DND-41 (cell line): ENCODE data around the gene LINC00237.

Experiments used
- ATAC-seq: fragments of 200-7000 bp; cut with Tn5 transposase; 3 replicates; pipeline ENCODE4 v1.9.1; 2021; ENCODE audit warnings: low read depth; ENCODE audit not compliant: insufficient read depth
- DNase-seq: peaks from one replicate; pipeline ENCODE4 v3.0.0-alpha.2; 2020
- H2AFZ ChIP-seq: 2 replicates; pipeline ENCODE4 v1.6.0; 2012; ENCODE audit warnings: low read depth, low read length
- H3K27ac ChIP-seq: 2 replicates; pipeline ENCODE4 v1.5.1; 2012; ENCODE audit warnings: low read length, inconsistent platforms
- H3K27me3 ChIP-seq: fragments of 200-600 bp; sonication (generic); 2 replicates; pipeline ENCODE4 v1.6.0; 2012; ENCODE audit warnings: low read length, mild to moderate bottlenecking, inconsistent platforms; ENCODE audit not compliant: insufficient read depth, poor library complexity
- H3K36me3 ChIP-seq: 2 replicates; pipeline ENCODE4 v1.5.1; 2012; ENCODE audit warnings: low read length, inconsistent platforms; ENCODE audit not compliant: insufficient read depth
- H3K4me1 ChIP-seq: 2 replicates; pipeline ENCODE4 v1.5.1; 2012; ENCODE audit warnings: mild to moderate bottlenecking, low read length; ENCODE audit not compliant: insufficient read depth
- H3K4me2 ChIP-seq: 2 replicates; pipeline ENCODE4 v1.6.0; 2012; ENCODE audit warnings: mild to moderate bottlenecking, moderate library complexity, low read length, inconsistent platforms; ENCODE audit not compliant: insufficient read depth
- H3K4me3 ChIP-seq, 2 experiments: fragments of 200-600 bp in 1 of 2; shearing (Covaris generic) in 1 of 2; 2 replicates each; pipeline ENCODE4 v1.5.1; 2012 to 2016; ENCODE audit warnings: inconsistent platforms in 2 of 2, low read length in 2 of 2, mild to moderate bottlenecking in 2 of 2, low read depth in 1 of 2, moderate library complexity in 1 of 2
- H3K79me2 ChIP-seq: 2 replicates; pipeline ENCODE4 v1.6.0; 2012; ENCODE audit warnings: low read length, inconsistent platforms; ENCODE audit not compliant: insufficient read depth
- H3K9ac ChIP-seq: 2 replicates; pipeline ENCODE4 v1.6.0; 2012; ENCODE audit warnings: low read depth, mild to moderate bottlenecking, inconsistent platforms, low read length, moderate library complexity
- H3K9me3 ChIP-seq: 2 replicates; pipeline ENCODE4 v1.5.1; 2012; ENCODE audit warnings: low read length, moderate library complexity, mild to moderate bottlenecking, inconsistent platforms; ENCODE audit not compliant: insufficient read depth, severe bottlenecking
- H4K20me1 ChIP-seq: 2 replicates; pipeline ENCODE4 v1.6.0; 2012; ENCODE audit warnings: low read length; ENCODE audit not compliant: insufficient read depth
- EZH2 ChIP-seq: IDR thresholded peaks from 3 replicates; pipeline ENCODE4 v1.6.1; 2012; ENCODE audit warnings: borderline replicate concordance, low read depth, mild to moderate bottlenecking, moderate library complexity, low read length, inconsistent platforms; ENCODE audit not compliant: severe bottlenecking
- TF ChIP-seq, protein P1 (sequence below): IDR thresholded peaks from 2 replicates; pipeline ENCODE4 v1.5.1; 2012; ENCODE audit warnings: borderline replicate concordance, low read length, moderate library complexity, mild to moderate bottlenecking; ENCODE audit not compliant: poor library complexity, severe bottlenecking; ENCODE audit errors: extremely low read depth

LINC00237 gene

DNA sequence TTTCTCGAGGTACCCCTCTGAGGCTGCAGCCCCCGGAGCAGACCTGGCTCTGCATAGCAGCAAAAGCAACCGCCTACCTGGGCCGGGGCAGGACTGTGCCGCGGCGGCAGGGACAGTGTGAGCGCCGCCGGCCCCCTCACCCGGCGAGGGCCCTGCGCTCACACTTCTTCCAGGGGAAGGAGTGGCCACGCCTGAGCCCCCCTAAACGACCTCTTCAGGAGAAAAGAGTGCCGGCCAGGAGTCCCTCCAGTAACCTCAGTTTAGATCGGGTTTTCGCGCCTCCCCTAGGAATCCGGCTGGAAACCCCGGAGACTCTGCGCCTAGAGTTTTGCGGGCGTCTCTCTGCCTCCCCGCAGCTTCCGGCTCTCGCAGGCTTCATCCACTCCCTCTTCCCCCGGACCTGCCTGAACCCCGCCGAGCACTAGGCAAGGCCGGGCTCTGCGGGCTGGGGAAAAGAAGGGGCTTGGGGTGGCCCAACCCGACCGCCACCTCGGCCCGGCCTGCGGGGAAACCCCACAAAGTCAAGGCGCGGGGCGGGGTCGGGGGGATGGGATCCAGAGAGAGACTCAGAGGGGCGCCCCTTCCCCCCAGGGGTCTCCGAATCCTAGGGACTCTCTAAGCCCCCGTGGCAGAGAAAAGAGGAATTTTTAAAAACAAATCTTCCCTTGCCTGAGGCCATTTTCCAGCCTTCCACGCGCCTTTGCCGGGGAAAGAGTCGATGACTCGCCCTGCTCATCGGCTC, 558 bp downstream of the LINC00237 start:
- ATAC-seq (no peak), DNase-seq (no peak)
- no peaks in the 10 kb centered on the region for H3K4me1 ChIP-seq
- peaks cover 4% of the 10 kb centered on the region for H3K27me3 ChIP-seq
- no peak overlapping the region for H3K4me3 ChIP-seq
- H3K27ac ChIP-seq = no peak overlapping the region
- no peak overlapping the region for H3K9ac ChIP-seq
- no peaks in the 10 kb centered on the region for H4K20me1 ChIP-seq
- no peak overlapping the region for H2AFZ ChIP-seq
- H3K4me2 ChIP-seq = no peak overlapping the region
- no peaks in the 10 kb centered on the region for H3K36me3 ChIP-seq
- H3K79me2 ChIP-seq = no peaks in the 10 kb centered on the region
- H3K9me3 ChIP-seq = no peaks in the 10 kb centered on the region
- TF ChIP-seq EZH2 = no peak
- TF ChIP-seq, protein P1, sequence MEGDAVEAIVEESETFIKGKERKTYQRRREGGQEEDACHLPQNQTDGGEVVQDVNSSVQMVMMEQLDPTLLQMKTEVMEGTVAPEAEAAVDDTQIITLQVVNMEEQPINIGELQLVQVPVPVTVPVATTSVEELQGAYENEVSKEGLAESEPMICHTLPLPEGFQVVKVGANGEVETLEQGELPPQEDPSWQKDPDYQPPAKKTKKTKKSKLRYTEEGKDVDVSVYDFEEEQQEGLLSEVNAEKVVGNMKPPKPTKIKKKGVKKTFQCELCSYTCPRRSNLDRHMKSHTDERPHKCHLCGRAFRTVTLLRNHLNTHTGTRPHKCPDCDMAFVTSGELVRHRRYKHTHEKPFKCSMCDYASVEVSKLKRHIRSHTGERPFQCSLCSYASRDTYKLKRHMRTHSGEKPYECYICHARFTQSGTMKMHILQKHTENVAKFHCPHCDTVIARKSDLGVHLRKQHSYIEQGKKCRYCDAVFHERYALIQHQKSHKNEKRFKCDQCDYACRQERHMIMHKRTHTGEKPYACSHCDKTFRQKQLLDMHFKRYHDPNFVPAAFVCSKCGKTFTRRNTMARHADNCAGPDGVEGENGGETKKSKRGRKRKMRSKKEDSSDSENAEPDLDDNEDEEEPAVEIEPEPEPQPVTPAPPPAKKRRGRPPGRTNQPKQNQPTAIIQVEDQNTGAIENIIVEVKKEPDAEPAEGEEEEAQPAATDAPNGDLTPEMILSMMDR = no peak

DNA sequence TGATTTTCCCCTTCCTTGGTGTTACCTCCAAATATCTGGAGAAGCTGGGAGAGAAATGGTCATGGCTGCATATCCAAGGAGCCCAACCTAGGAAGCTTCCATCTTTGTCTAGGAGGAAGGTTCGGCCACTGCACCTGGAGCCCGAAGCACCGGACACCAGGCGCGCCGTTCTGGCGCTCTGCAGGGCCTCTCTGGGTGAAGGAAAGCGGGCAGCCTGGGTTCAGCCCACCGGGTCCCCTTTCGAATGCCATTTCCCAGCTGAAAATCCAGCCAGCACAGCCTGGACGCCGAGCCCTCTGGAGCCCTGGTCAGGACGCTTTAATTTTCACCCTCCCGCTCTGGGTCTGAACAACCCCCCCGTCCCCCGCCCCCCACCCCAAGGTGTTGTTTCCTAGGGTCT, 1.2 kb downstream of the LINC00237 start:
- no peak overlapping the region for H3K27ac ChIP-seq
- H3K4me3 ChIP-seq = no peak overlapping the region
- no peaks in the 10 kb centered on the region for H4K20me1 ChIP-seq
- H3K79me2 ChIP-seq = no peaks in the 10 kb centered on the region
- no peak overlapping the region for H2AFZ ChIP-seq
- H3K9me3 ChIP-seq = no peaks in the 10 kb centered on the region
- DNase-seq (no peak), ATAC-seq (no peak)
- peaks cover 4% of the 10 kb centered on the region for H3K27me3 ChIP-seq
- H3K9ac ChIP-seq = no peak overlapping the region
- no peaks in the 10 kb centered on the region for H3K4me1 ChIP-seq
- TF ChIP-seq, protein P1 = no peak
- TF ChIP-seq EZH2 = no peak
- H3K4me2 ChIP-seq = no peak overlapping the region
- H3K36me3 ChIP-seq = no peaks in the 10 kb centered on the region

DNA sequence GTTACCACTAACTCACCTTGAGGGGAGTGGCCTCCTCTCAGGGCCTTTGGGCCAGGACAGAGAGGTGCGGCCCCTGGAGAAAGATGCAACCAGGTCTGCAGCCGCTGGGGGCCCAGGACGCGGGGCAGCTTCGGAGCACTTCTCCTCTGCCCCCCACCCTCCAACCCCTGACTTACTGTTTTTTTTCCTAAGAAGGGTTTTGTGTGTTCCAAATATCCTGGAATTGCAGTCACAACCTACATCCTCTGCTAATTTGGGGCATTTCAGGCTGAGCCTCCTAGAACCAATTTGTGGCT, 1.7 kb downstream of the LINC00237 start:
- H2AFZ ChIP-seq = no peak overlapping the region
- no peak overlapping the region for H3K9ac ChIP-seq
- peaks cover 9% of the 10 kb centered on the region for H3K27me3 ChIP-seq
- TF ChIP-seq, protein P1 = no peak
- TF ChIP-seq EZH2 = no peak
- H3K36me3 ChIP-seq = no peaks in the 10 kb centered on the region
- no peak for DNase-seq
- H3K27ac ChIP-seq = no peak overlapping the region
- no peaks in the 10 kb centered on the region for H3K4me1 ChIP-seq
- ATAC-seq = no peak
- H3K79me2 ChIP-seq = no peaks in the 10 kb centered on the region
- no peak overlapping the region for H3K4me3 ChIP-seq
- no peaks in the 10 kb centered on the region for H4K20me1 ChIP-seq
- H3K4me2 ChIP-seq = no peak overlapping the region
- no peaks in the 10 kb centered on the region for H3K9me3 ChIP-seq
